RWPE1 (cell line): ENCODE results near the gene RESP18.
A peak's percentile ranks its signal among the peaks of the same experiment; 100 is the strongest.

Experiments used
- CTCF ChIA-PET: fragments of 350-600 bp; sonication (Branson Sonifier 250); formaldehyde crosslinking; extraction: SDS; loops from one replicate; lab custom pipeline; 2021; lab: Yijun Ruan, JAX
- POLR2A ChIA-PET: fragments of 400-600 bp; formaldehyde crosslinking; extraction: SDS; loops from one replicate; lab custom pipeline; 2020; ENCODE audit warnings: antibody characterized with exemption; ENCODE audit not compliant: low non-redundant PET; lab: Yijun Ruan, JAX
- DNase-seq: peaks from one replicate; pipeline ENCODE4 v3.0.0; 2012; ENCODE audit warnings: low spot score
- H3K27ac ChIP-seq: fragments of 450-650 bp; 2 replicates; pipeline ENCODE4 v1.5.1; 2017
- TF ChIP-seq, protein P1 (sequence below): fragments of 450-650 bp; conservative IDR thresholded peaks from 2 replicates; pipeline ENCODE4 v1.5.1; 2017; ENCODE audit warnings: low read depth, mild to moderate bottlenecking

Gene RESP18

DNA sequence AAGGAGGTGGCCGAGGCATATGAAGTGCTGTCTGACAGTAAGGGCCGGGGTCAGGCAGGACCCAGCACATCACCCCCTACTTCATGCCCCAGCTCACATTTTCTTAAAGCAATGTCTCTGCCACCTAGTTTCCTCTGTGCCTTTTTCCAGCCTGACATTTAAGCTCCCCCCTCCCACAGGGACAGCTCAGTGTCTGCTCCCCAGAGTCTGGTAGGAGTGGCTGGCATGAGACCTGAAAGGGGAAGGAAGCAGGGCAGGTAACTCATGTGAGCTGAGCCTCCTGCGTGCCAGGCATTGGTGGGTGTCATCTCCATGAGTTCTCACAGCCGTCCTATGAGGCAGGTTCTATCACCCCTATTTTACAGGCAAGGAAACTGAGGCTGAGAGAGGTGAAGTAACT is 51.9 kb downstream of the RESP18 start:
- POLR2A ChIA-PET = no interaction called here
- DNase-seq = no peak
- peak overlapping the region; percentile 94 for H3K27ac ChIP-seq
- CTCF ChIA-PET = interaction anchor here (6.4 kb wide), 1 partner anchor 14 kb away, joined by 62 read pairs; no protein-coding TSS in a partner anchor
- TF ChIP-seq, protein P1, sequence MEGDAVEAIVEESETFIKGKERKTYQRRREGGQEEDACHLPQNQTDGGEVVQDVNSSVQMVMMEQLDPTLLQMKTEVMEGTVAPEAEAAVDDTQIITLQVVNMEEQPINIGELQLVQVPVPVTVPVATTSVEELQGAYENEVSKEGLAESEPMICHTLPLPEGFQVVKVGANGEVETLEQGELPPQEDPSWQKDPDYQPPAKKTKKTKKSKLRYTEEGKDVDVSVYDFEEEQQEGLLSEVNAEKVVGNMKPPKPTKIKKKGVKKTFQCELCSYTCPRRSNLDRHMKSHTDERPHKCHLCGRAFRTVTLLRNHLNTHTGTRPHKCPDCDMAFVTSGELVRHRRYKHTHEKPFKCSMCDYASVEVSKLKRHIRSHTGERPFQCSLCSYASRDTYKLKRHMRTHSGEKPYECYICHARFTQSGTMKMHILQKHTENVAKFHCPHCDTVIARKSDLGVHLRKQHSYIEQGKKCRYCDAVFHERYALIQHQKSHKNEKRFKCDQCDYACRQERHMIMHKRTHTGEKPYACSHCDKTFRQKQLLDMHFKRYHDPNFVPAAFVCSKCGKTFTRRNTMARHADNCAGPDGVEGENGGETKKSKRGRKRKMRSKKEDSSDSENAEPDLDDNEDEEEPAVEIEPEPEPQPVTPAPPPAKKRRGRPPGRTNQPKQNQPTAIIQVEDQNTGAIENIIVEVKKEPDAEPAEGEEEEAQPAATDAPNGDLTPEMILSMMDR = no peak

- peak overlapping the region; percentile 94 for H3K27ac ChIP-seq
- POLR2A ChIA-PET = interaction anchor here (1.0 to 3.1 kb wide), 3 partner anchors 26 to 103 kb away, joined by 3 to 12 read pairs (median 10); partner anchors contain the start of genes CNPPD1 and TUBA4A
- TF ChIP-seq, protein P1 = no peak
- DNase-seq = no peak
- CTCF ChIA-PET = interaction anchor here (6.4 kb wide), 1 partner anchor 14 kb away, joined by 62 read pairs; no protein-coding TSS in a partner anchor
Observed at GRCh38 chr2:219279916-219280516, 52.5 kb downstream of the RESP18 start.

DNA sequence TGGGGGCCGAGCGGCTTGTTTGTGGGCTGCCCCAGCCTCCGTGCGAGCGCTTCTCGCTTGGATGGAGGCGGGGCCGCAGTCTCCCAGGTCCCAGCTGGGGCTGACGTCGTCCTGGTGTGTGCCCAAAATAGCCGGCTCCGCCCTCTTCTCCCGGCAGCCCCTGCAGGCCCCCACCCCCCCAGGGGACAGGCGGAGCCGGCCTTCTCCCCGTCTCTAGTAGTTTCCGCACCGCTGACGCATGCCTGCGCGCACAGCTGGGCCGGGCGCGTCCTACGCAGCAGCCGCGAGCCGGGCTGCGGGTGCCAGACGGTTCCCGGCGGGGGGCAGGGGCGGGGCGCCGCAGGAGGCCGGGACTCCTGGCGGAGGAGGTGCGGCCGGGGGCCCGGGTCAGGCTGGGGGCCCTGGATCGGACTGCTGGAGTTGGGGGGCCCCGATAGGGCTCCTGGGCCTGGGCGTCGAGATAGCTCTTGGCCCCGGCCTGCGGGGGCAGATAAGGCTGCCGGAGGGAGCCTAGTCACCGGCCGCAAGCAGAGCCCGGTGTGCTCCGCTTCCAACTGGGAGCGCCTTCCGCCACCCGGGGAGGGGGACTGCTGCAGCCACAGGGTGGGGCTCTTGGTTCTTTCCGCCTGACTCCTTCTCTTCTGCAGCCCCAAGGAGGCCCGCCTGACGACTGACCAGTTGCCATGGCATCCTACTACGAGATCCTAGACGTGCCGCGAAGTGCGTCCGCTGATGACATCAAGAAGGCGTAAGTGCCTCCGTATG is 53.2 kb downstream of the RESP18 start, which contains the start of gene DNAJB2:
DNAJB2 (plus strand) TSS at position 216 of the 765 bp plus-strand sequence; CDS start at position 684, 468 bp downstream.
- ChIA-PET POLR2A (interaction anchor here (0.6 to 3.1 kb wide), 8 partner anchors 8 to 116 kb away, joined by 3 to 12 read pairs (median 6); partner anchors contain the start of genes CNPPD1, TUBA4A and TUBA4B), CTCF (interaction anchor here (0.6 to 6.4 kb wide), 5 partner anchors 15 to 281 kb away, joined by 3 to 62 read pairs (median 15); partner anchors contain the start of genes TUBA4A and TUBA4B)
- TF ChIP-seq, protein P1 = no peak
- H3K27ac ChIP-seq = peak within 1 kb of the TSS; percentile 94
- DNase-seq = peak; percentile 99

- ChIA-PET POLR2A (interaction anchor here (0.6 to 3.1 kb wide), 8 partner anchors 8 to 115 kb away, joined by 3 to 12 read pairs (median 6); partner anchors contain the start of genes CNPPD1, TUBA4A and TUBA4B), CTCF (interaction anchor here (0.6 to 6.4 kb wide), 7 partner anchors 10 to 280 kb away, joined by 3 to 62 read pairs (median 6); partner anchors contain the start of genes TUBA4A and TUBA4B)
- peak overlapping the region; percentile 94 for H3K27ac ChIP-seq
- TF ChIP-seq, protein P1 = no peak
- no peak for DNase-seq
Observed at GRCh38 chr2:219278655-219279150, 53.8 kb downstream of the RESP18 start.

DNA sequence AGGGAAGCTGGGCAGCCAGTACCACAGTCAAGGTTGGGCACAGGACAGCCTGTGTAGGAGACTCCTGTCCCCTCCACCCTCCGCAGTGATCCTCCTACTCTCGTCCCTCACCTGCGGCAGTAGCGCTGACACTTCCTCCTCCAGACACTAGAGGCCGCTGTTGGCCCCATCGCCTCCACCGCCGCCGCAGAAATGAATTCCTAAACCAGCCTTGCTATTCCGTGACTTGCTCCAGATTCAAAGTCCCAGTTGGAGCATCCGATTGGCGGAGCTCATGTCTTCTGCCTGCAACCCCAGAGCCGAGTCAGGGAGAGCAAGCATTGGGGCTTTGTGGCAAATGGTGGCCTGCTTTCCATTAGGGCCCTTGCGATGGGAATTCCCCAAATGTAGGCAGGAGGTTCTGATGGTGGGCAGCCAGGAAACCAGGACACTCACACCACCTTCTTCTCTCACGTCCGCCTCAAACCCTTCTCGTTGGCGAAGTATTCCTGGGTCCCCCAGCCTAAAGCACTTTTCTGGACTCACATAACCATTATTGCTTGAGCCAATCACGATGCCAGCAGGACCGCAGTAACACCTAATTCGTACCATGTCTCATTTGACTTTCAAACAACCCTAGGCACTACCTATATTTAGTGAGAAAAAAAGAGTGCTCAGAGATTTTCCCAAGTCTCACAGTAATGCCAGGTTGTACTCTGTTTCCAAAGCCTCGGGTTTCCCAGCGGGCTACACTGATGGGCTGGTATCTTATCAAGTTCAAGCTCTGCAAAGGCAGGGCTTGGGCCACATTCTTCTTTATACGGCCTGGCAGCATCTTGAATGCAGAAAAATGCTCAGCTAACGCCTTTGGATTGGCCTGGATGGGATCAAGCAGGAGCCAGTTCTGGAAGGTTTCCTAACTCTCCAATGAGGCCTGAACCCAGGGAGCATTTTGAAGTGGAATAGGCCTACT is 54.6 kb downstream of the RESP18 start:
- peak; percentile 69 for DNase-seq
- ChIA-PET POLR2A (interaction anchor here (0.6 to 3.1 kb wide), 7 partner anchors 9 to 115 kb away, joined by 3 to 12 read pairs (median 7); partner anchors contain the start of genes TUBA4A and TUBA4B), CTCF (interaction anchor here (0.6 to 6.4 kb wide), 16 partner anchors 8 to 705 kb away, joined by 3 to 62 read pairs (median 4); partner anchors contain the start of genes TUBA4A and TUBA4B)
- TF ChIP-seq, protein P1 = peak; percentile 97
- H3K27ac ChIP-seq = peak overlapping the region; percentile 94
